GM19099 (cell line): ENCODE measurements around the gene DNAH17.

Source experiments
- POLR2A ChIP-seq: IDR thresholded peaks from 3 replicates; pipeline ENCODE4 v1.6.1; 2011; ENCODE audit warnings: low read depth; ENCODE audit not compliant: insufficient read length; ENCODE audit errors: extremely low read depth

The DNAH17 gene

DNA sequence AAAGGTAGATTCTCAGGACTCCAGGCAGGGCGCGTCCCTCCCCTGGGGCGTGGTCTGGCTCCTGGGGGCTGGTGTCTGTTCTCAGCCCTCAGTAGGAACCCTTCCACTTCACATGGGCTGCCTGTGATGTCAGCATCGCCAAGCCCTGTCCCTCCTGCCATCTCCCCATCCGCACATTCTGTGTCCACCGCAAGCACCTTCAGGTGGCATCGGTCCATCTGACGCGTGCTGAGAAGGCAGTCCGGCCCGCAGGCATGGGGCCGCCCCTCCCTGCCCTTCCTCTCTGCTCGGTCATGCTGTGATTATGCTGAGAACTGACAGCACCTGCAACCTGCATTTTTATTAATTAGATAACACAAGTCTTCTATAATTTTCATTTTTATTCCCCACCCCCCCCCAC, 12.7 kb upstream of the DNAH17 start:
- TF ChIP-seq POLR2A, result no peak

GRCh38 chr17:78589031-78589675, 12.0 kb upstream of the DNAH17 start:
- TF ChIP-seq POLR2A, result no peak

- no peak for TF ChIP-seq POLR2A
Observed at GRCh38 chr17:78588258-78589030, 11.2 kb upstream of the DNAH17 start.

- TF ChIP-seq POLR2A, result no peak
Observed at GRCh38 chr17:78585006-78585630, 7.9 kb upstream of the DNAH17 start.

DNA sequence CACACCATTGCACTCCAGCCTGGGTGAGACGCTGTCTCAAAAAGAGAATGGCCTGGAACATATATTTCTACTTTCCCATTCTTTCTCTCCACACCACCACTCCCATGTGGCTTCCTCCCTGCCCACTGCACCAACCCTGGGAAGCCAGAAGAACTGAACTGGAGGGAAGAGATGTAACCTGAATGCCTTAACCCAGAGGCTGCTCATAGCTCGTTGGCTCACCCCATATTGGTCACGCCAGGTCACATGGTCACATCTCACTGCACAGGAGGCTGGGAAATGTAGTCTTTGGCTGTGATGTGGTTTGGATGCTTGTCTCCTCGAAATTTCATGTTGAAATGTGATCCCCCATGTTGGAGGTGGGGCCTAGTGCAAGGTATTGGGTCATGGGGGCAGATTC, 5.9 kb upstream of the DNAH17 start:
- TF ChIP-seq POLR2A, result no peak

GRCh38 chr17:78581304-78581703, 4.1 kb upstream of the DNAH17 start:
- no peak for TF ChIP-seq POLR2A

GRCh38 chr17:78580277-78580804, 3.1 kb upstream of the DNAH17 start:
- TF ChIP-seq POLR2A, result no peak

DNA sequence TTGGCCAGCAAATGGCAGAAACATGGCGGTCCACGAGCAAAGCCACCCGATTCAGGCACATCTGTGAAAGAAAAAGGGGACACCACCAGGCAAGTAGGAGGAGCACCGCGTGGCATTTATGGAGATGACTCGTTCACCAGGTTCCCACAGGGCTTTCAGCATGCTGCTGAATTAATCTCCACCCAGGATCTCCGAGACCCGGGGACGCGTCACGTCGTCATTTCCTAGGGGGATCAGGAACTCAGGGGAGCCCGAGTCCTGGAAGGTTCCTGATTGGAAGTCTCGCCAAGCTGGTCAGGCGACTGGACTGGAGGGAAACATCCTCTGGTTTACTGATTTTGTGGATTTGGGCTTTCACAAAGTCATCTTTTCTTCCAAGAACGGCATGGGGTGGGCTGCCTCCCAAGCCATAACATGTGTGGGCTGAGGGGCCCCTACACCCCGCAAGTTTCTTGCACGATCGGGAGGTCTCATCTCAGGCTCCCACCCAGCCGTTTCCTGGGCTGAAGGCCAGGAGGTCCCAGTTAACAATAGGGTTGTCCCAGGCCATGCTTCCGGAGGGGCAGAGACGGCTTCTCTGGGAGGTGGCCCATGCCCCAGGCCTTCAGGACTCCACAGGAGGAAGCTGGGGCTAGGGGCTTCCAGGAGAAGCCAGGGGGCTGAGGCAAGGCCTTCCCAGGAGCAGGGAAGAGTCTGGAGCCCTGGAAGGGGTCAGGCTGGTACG, 645 bp downstream of the DNAH17 start:
- no peak for TF ChIP-seq POLR2A

GRCh38 chr17:78575899-78576298, 1.3 kb downstream of the DNAH17 start:
- TF ChIP-seq POLR2A, result no peak

DNA sequence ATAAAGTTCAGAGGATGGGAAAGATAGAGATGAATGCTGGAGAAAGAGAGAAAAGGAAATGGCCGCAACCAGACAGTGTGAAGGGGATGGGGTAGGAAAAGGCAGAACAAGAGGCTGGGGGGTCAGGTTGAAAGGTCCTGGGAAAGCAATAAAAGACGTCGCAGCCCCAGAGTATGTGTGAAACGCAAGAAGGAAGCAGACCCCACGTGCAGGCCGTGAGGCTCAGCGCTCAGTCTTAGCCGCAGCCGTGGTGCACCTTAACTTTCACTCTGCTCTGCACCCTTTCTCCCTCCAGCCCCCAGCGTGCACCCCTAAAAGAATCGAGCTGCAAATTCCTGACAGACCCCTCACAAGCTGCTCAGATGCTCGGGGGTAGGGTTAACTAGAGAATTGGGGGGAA, 1.9 kb downstream of the DNAH17 start:
- no peak for TF ChIP-seq POLR2A

DNA sequence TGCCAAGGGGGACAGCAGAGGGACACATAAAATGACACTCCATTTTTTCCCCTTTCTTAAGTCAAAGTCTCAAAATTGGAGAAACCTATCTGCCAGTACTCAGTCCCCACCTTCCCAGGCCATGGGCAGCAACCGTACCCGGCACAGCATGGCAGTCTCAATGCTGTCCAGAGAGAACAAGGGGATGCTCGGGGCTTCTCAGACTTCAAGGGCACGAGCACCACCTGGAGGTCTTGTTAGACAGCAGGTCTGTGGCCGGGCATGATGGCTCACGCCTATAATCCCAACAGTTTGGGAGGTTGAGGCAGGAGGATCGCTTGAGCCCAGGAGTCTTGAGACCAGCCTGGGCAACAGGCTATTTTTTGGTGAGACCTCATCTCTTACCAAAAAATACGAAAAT, 3.2 kb downstream of the DNAH17 start:
- TF ChIP-seq POLR2A, result no peak

- no peak for TF ChIP-seq POLR2A
Observed at GRCh38 chr17:78572239-78573205, 4.7 kb downstream of the DNAH17 start.

DNA sequence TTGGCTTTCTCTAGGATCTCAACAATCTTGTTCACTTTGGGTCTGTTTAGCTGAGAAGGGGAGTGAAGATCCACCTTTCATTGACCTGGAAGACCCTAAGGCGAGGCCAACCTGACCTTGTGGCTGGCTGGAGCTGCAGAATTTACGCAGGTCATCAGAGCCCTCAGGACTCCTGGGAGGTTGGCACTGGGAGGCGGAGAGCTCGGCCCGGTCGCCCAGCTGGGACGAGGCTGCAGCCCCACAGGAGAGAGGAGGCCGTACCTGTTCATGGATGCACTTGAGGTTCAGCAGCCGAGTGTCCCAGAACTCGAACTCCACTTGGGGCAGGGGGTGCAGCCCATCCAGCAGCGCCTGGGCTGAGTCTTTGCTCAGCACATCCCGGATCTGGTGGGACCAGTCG, 5.9 kb downstream of the DNAH17 start:
- no peak for TF ChIP-seq POLR2A

DNA sequence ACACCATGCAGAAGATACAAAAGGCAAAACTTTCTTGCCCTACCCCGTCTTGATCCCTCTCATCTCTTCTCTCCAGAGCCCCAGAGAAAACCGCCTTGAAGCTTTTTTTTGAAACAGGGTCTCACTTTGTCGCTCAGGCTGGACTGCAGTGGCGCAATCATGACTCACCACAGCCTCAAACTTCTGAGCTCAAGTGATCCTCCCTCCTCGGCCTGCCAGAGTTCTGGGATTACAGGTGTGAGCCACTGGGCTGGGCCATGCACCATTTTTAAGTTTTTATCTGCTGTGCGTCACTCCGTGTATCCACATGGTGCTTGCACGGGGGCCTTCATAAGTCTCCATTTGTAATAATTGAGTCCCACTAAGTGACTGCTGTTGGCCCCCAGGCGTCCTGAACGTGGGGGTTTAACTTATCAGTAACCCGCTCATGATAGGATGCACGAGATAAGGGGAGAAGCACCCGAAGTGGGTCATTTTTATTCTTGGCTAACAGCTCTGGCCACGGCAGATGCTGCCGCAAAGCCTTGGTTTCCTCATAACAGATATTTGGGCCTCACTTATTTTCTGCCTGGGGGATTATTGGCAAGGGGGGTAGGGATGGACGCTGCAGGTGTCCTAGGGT, 8.6 kb downstream of the DNAH17 start:
- TF ChIP-seq POLR2A, result no peak
